ENCODE data around the gene LY86.

GRCh38 chr6:6663421-6664135 lies 75.1 kb downstream of the LY86 start:
- TF ChIP-seq CTCF (IDR thresholded peaks at IDR 0.05) (no peak), POLR2A (IDR thresholded peaks at IDR 0.05) (no peak)
